Stimulated activated naive CD8-positive, alpha-beta T cell treated with anti-CD3 and anti-CD28 coated beads, Interleukin-15, Interleukin-2, amounts not matched to agents 100 U/mL and 50 U/mL, for 24 hours (primary cell): ENCODE measurements around the gene VRK2.
"Not testable (repeated sequence)": the region's sequence is repeated elsewhere in the genome, so short reads cannot be mapped to it uniquely, and the experiment has no call there.

Experiments used
- ATAC-seq: fragments of 150-1000 bp; cut with Tn5 transposase; one replicate; pipeline ENCODE4 v1.10.0; 2021
- DNase-seq: peaks from one replicate; pipeline ENCODE4 v3.0.0; 2021

VRK2 gene

GRCh38 chr2:58109481-58109880, 62.9 kb downstream of the VRK2 start:
- ATAC-seq (no peak), DNase-seq (no peak)

GRCh38 chr2:58110765-58111164, 64.2 kb downstream of the VRK2 start:
- no peak for DNase-seq
- no peak for ATAC-seq

- DNase-seq, ATAC-seq: not testable (repeated sequence)
Measured at GRCh38 chr2:58113563-58113962, 67.0 kb downstream of the VRK2 start.

GRCh38 chr2:58120626-58121229, 74.1 kb downstream of the VRK2 start:
- no peak for DNase-seq
- ATAC-seq: no peak

GRCh38 chr2:58122040-58122439, 75.4 kb downstream of the VRK2 start:
- DNase-seq (no peak), ATAC-seq (no peak)

- ATAC-seq (no peak), DNase-seq (no peak)
Measured at GRCh38 chr2:58122540-58122939, 75.9 kb downstream of the VRK2 start.

GRCh38 chr2:58127111-58127510, 80.5 kb downstream of the VRK2 start:
- DNase-seq (no peak), ATAC-seq (no peak)

- ATAC-seq (no peak), DNase-seq (no peak)
Measured at GRCh38 chr2:58130238-58130637, 83.6 kb downstream of the VRK2 start.

- ATAC-seq: no peak
- no peak for DNase-seq
Measured at GRCh38 chr2:58131191-58132011, 84.8 kb downstream of the VRK2 start.

GRCh38 chr2:58133395-58133794, 86.8 kb downstream of the VRK2 start:
- ATAC-seq (no peak), DNase-seq (no peak)

- DNase-seq (no peak), ATAC-seq (no peak)
Measured at GRCh38 chr2:58135861-58136260, 89.3 kb downstream of the VRK2 start.

GRCh38 chr2:58137221-58137620, 90.6 kb downstream of the VRK2 start:
- ATAC-seq (no peak), DNase-seq (no peak)

GRCh38 chr2:58137856-58138255, 91.2 kb downstream of the VRK2 start:
- DNase-seq (no peak), ATAC-seq (no peak)

- no peak for DNase-seq
- no peak for ATAC-seq
Measured at GRCh38 chr2:58138396-58139030, 91.9 kb downstream of the VRK2 start.

- ATAC-seq: no peak
- no peak for DNase-seq
Measured at GRCh38 chr2:58140508-58141072, 94.0 kb downstream of the VRK2 start.

- DNase-seq: not testable (repeated sequence)
Measured at GRCh38 chr2:58145769-58146168, 99.2 kb downstream of the VRK2 start.

GRCh38 chr2:58146707-58147106, 100.1 kb downstream of the VRK2 start:
- DNase-seq (no peak), ATAC-seq (peak; percentile 65)

More at GRCh38 chr2:58145769-58146168, 99.2 kb downstream of the VRK2 start:
- not testable (repeated sequence) for ATAC-seq

GRCh38 chr2:58155160-58155778, 108.7 kb downstream of the VRK2 start:
- no peak for ATAC-seq
- DNase-seq: no peak

- ATAC-seq: no peak
- no peak for DNase-seq
Measured at GRCh38 chr2:58156780-58157179, 110.2 kb downstream of the VRK2 start.

GRCh38 chr2:58157754-58158153, 111.1 kb downstream of the VRK2 start:
- no peak for ATAC-seq
- DNase-seq: no peak

GRCh38 chr2:58158481-58158880, 111.9 kb downstream of the VRK2 start:
- DNase-seq (no peak), ATAC-seq (no peak)

GRCh38 chr2:58163913-58164312, 117.3 kb downstream of the VRK2 start:
- no peak for ATAC-seq
- no peak for DNase-seq
